Fibroblast of skin of right biceps (primary cell): Measurements from ENCODE around the gene TAAR1.
A peak's percentile ranks its signal among the peaks of the same experiment; 100 is the strongest.
"Not testable (repeated sequence)": the region's sequence is repeated elsewhere in the genome, so short reads cannot be mapped to it uniquely, and the experiment has no call there.

Experiments used
- DNase-seq: peaks from one replicate; pipeline ENCODE4 v3.0.0-alpha.2; 2013

TAAR1 gene

GRCh38 chr6:132659082-132659481, at the start of gene TAAR1:
Gene TAAR1, minus strand, starts transcription at chr6:132659182. Its CDS starts 13,179 bp downstream, at chr6:132646003.
- no peak for DNase-seq

GRCh38 chr6:132708771-132709170, 49.8 kb upstream of the TAAR1 start:
- no peak for DNase-seq

GRCh38 chr6:132708002-132708401, 49.0 kb upstream of the TAAR1 start:
- no peak for DNase-seq

- DNase-seq, result not testable (repeated sequence)
Measured at GRCh38 chr6:132706756-132707155, 47.8 kb upstream of the TAAR1 start.

- DNase-seq, result no peak
Measured at GRCh38 chr6:132703936-132704335, 45.0 kb upstream of the TAAR1 start.

GRCh38 chr6:132698608-132699007, 39.6 kb upstream of the TAAR1 start:
- DNase-seq, result no peak

GRCh38 chr6:132695773-132696172, 36.8 kb upstream of the TAAR1 start:
- no peak for DNase-seq

- DNase-seq, result no peak
Measured at GRCh38 chr6:132693478-132693877, 34.5 kb upstream of the TAAR1 start.

- no peak for DNase-seq
Measured at GRCh38 chr6:132690678-132691077, 31.7 kb upstream of the TAAR1 start.

- DNase-seq, result peak; percentile 8
Measured at GRCh38 chr6:132687306-132687705, 28.3 kb upstream of the TAAR1 start.

GRCh38 chr6:132686531-132686930, 27.5 kb upstream of the TAAR1 start:
- DNase-seq, result no peak

- DNase-seq, result no peak
Measured at GRCh38 chr6:132685009-132685408, 26.0 kb upstream of the TAAR1 start.

- DNase-seq, result no peak
Measured at GRCh38 chr6:132684272-132684671, 25.3 kb upstream of the TAAR1 start.

GRCh38 chr6:132683543-132683942, 24.6 kb upstream of the TAAR1 start:
- peak; percentile 37 for DNase-seq

- not testable (repeated sequence) for DNase-seq
Measured at GRCh38 chr6:132679094-132679493, 20.1 kb upstream of the TAAR1 start.

GRCh38 chr6:132675749-132676148, 16.8 kb upstream of the TAAR1 start:
- DNase-seq, result no peak

- DNase-seq, result no peak
Measured at GRCh38 chr6:132675002-132675401, 16.0 kb upstream of the TAAR1 start.

GRCh38 chr6:132673376-132674094, 14.6 kb upstream of the TAAR1 start:
- DNase-seq, result no peak

- DNase-seq, result no peak
Measured at GRCh38 chr6:132671295-132671694, 12.3 kb upstream of the TAAR1 start.

GRCh38 chr6:132669690-132670291, 10.8 kb upstream of the TAAR1 start:
- peak; percentile 10 for DNase-seq

GRCh38 chr6:132666118-132666517, 7.1 kb upstream of the TAAR1 start:
- no peak for DNase-seq

GRCh38 chr6:132664309-132665034, 5.5 kb upstream of the TAAR1 start:
- no peak for DNase-seq

GRCh38 chr6:132663661-132664060, 4.7 kb upstream of the TAAR1 start:
- no peak for DNase-seq

- no peak for DNase-seq
Measured at GRCh38 chr6:132661906-132662305, 2.9 kb upstream of the TAAR1 start.
